Measurements from ENCODE around the gene UBQLN4. TPM values are rescaled to one million over a fixed set of nuclear protein-coding genes. Genes with fewer than 3 reads are reported as not detected.

UBQLN4 gene
- total and polyA plus RNA-seq, 4 donors: 7.4 to 17.8 (median 11.3) TPM

DNA sequence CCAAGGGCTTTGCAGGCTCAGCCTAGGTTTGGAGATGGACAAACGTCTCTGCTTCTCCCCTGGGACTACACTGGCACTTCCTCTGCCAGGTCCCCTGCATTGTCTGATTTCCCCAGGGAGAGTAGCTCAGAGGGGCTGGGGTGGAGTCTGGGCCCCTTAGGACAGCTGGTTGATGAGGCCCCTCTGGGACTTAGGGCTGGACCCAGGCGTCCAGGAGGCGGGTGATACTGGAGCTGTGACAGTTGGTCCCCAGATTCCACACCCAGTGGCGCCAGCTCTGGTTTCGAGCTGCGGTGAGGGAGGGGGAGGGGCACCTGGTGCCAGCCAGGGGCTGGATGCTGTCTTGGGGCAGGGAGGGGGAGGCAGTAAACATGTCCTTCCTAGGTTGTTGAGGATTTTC lies 36.1 kb upstream of the UBQLN4 start:
- H3K27me3 ChIP-seq (ENCODE audit: control insufficient read depth in 4 of 4, insufficient read depth in 4 of 4, low read length in 3 of 4): no peaks in the 10 kb centered on the region
- 78% methylated on average over 6 of the region's 6 CpGs for WGBS
- no peaks in the 10 kb centered on the region for H3K36me3 ChIP-seq (ENCODE audit: control insufficient read depth in 4 of 4, insufficient read depth in 3 of 4, low read depth in 1 of 4, low read length in 3 of 4)
- no peaks in the 10 kb centered on the region for H3K9me3 ChIP-seq (ENCODE audit: control insufficient read depth in 4 of 4, low read length in 3 of 4)
- TF ChIP-seq, protein P1, sequence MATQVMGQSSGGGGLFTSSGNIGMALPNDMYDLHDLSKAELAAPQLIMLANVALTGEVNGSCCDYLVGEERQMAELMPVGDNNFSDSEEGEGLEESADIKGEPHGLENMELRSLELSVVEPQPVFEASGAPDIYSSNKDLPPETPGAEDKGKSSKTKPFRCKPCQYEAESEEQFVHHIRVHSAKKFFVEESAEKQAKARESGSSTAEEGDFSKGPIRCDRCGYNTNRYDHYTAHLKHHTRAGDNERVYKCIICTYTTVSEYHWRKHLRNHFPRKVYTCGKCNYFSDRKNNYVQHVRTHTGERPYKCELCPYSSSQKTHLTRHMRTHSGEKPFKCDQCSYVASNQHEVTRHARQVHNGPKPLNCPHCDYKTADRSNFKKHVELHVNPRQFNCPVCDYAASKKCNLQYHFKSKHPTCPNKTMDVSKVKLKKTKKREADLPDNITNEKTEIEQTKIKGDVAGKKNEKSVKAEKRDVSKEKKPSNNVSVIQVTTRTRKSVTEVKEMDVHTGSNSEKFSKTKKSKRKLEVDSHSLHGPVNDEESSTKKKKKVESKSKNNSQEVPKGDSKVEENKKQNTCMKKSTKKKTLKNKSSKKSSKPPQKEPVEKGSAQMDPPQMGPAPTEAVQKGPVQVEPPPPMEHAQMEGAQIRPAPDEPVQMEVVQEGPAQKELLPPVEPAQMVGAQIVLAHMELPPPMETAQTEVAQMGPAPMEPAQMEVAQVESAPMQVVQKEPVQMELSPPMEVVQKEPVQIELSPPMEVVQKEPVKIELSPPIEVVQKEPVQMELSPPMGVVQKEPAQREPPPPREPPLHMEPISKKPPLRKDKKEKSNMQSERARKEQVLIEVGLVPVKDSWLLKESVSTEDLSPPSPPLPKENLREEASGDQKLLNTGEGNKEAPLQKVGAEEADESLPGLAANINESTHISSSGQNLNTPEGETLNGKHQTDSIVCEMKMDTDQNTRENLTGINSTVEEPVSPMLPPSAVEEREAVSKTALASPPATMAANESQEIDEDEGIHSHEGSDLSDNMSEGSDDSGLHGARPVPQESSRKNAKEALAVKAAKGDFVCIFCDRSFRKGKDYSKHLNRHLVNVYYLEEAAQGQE (IDR thresholded peaks at IDR 0.05): no peak
- TF ChIP-seq TAF1 (conservative IDR thresholded peaks at IDR 0.05): no peak
- no peak overlapping the region for H3K9ac ChIP-seq (ENCODE audit: low read depth in 1 of 2, low read length in 2 of 2)
- DNase-seq (ENCODE audit: low spot score): no peak
- peaks cover 0 to 17% (median 10%) of the 10 kb centered on the region in 4 donors for H3K4me1 ChIP-seq (ENCODE audit: control insufficient read depth in 4 of 4, insufficient read depth in 4 of 4, low read length in 3 of 4)
- H3K27ac ChIP-seq (ENCODE audit: low read depth in 1 of 2, low read length in 2 of 2): no peak overlapping the region
- no peak overlapping the region for H3K4me3 ChIP-seq (ENCODE audit: low read depth in 1 of 3, low read length in 3 of 3)

DNA sequence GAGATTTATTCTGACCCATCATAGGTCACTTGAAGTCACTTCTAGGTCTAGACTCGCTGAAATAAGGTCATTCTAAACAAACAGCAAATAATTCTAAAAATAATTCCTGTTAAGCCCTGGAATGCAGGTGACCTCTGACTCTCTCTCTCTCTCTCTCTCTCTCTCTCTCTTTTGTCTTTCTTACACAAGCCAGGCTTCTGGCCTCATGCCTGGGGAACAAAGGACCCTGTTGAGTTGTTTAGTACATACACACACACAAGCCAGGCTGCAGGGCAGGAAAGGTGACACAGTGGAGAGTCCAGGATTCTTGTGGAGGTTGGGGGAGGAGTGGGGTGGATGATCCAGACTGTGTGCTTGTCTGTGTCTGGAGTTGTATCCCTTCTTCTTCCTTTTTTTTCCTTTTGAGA lies 32.7 kb upstream of the UBQLN4 start:
- no peak overlapping the region for H3K27ac ChIP-seq (ENCODE audit: low read depth in 1 of 2, low read length in 2 of 2)
- no peaks in the 10 kb centered on the region for H3K36me3 ChIP-seq (ENCODE audit: control insufficient read depth in 4 of 4, insufficient read depth in 3 of 4, low read depth in 1 of 4, low read length in 3 of 4)
- no peaks in the 10 kb centered on the region for H3K27me3 ChIP-seq (ENCODE audit: control insufficient read depth in 4 of 4, insufficient read depth in 4 of 4, low read length in 3 of 4)
- H3K9me3 ChIP-seq (ENCODE audit: control insufficient read depth in 4 of 4, low read length in 3 of 4): no peaks in the 10 kb centered on the region
- TF ChIP-seq SP1 (IDR thresholded peaks at IDR 0.05) (peak; percentile 94), TAF1 (conservative IDR thresholded peaks at IDR 0.05) (no peak), EGR1 (IDR thresholded peaks at IDR 0.05; ENCODE audit: low read depth in 2 of 2) (no peak), HNF4A (conservative IDR thresholded peaks at IDR 0.05) (peak; percentile 90 to 91), GABPA (IDR thresholded peaks at IDR 0.05 in 1 of 2, conservative IDR thresholded peaks at IDR 0.05 in 1 of 2) (peak in 1 of 2 donors; percentile 53), FOXA1 (IDR thresholded peaks at IDR 0.05) (no peak), NR2F2 (IDR thresholded peaks at IDR 0.05) (peak; percentile 99), YY1 (IDR thresholded peaks at IDR 0.05) (peak; percentile 64), HNF4G (IDR thresholded peaks at IDR 0.05) (peak; percentile 71), RAD21 (IDR thresholded peaks at IDR 0.05) (peak; percentile 40 to 48), FOXA2 (IDR thresholded peaks at IDR 0.05) (peak; percentile 61), RXRA (IDR thresholded peaks at IDR 0.05) (peak; percentile 92 to 95), JUND (IDR thresholded peaks at IDR 0.05) (peak; percentile 69 to 78)
- TF ChIP-seq, protein P2, sequence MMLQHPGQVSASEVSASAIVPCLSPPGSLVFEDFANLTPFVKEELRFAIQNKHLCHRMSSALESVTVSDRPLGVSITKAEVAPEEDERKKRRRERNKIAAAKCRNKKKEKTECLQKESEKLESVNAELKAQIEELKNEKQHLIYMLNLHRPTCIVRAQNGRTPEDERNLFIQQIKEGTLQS (IDR thresholded peaks at IDR 0.05): peak; percentile 65
- TF ChIP-seq, protein P3, sequence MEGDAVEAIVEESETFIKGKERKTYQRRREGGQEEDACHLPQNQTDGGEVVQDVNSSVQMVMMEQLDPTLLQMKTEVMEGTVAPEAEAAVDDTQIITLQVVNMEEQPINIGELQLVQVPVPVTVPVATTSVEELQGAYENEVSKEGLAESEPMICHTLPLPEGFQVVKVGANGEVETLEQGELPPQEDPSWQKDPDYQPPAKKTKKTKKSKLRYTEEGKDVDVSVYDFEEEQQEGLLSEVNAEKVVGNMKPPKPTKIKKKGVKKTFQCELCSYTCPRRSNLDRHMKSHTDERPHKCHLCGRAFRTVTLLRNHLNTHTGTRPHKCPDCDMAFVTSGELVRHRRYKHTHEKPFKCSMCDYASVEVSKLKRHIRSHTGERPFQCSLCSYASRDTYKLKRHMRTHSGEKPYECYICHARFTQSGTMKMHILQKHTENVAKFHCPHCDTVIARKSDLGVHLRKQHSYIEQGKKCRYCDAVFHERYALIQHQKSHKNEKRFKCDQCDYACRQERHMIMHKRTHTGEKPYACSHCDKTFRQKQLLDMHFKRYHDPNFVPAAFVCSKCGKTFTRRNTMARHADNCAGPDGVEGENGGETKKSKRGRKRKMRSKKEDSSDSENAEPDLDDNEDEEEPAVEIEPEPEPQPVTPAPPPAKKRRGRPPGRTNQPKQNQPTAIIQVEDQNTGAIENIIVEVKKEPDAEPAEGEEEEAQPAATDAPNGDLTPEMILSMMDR (IDR thresholded peaks at IDR 0.05; ENCODE audit: low read depth, low read length, missing input control): no peak
- TF ChIP-seq, protein P1 (IDR thresholded peaks at IDR 0.05): peak; percentile 69
- TF ChIP-seq, protein P4, sequence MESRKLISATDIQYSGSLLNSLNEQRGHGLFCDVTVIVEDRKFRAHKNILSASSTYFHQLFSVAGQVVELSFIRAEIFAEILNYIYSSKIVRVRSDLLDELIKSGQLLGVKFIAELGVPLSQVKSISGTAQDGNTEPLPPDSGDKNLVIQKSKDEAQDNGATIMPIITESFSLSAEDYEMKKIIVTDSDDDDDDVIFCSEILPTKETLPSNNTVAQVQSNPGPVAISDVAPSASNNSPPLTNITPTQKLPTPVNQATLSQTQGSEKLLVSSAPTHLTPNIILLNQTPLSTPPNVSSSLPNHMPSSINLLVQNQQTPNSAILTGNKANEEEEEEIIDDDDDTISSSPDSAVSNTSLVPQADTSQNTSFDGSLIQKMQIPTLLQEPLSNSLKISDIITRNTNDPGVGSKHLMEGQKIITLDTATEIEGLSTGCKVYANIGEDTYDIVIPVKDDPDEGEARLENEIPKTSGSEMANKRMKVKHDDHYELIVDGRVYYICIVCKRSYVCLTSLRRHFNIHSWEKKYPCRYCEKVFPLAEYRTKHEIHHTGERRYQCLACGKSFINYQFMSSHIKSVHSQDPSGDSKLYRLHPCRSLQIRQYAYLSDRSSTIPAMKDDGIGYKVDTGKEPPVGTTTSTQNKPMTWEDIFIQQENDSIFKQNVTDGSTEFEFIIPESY (IDR thresholded peaks at IDR 0.05): peak; percentile 60
- TF ChIP-seq, protein P5, sequence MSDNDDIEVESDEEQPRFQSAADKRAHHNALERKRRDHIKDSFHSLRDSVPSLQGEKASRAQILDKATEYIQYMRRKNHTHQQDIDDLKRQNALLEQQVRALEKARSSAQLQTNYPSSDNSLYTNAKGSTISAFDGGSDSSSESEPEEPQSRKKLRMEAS (IDR thresholded peaks at IDR 0.05): peak; percentile 61
- H3K9ac ChIP-seq (ENCODE audit: low read depth in 1 of 2, low read length in 2 of 2): no peak overlapping the region
- no peak overlapping the region for H3K4me3 ChIP-seq (ENCODE audit: low read depth in 1 of 3, low read length in 3 of 3)
- WGBS: 12% methylated on average over 1 of the region's 1 CpG
- peak; percentile 44 for DNase-seq (ENCODE audit: low spot score)
- H3K4me1 ChIP-seq (ENCODE audit: control insufficient read depth in 4 of 4, insufficient read depth in 4 of 4, low read length in 3 of 4): peaks cover 1 to 30% (median 13%) of the 10 kb centered on the region in 4 donors

Data from liver (tissue), 9 donors.